GM21526 (cell line): Measurements from ENCODE around the gene VAV2.
A peak's percentile ranks its signal among the peaks of the same experiment; 100 is the strongest.

Experiments used
- ATAC-seq: cut with Tn5 transposase; IDR thresholded peaks from one replicate; pipeline ENCODE4 v1.9.1; 2021; ENCODE audit warnings: moderate library complexity; ENCODE audit not compliant: unreplicated experiment, low FRiP score

VAV2 gene

DNA sequence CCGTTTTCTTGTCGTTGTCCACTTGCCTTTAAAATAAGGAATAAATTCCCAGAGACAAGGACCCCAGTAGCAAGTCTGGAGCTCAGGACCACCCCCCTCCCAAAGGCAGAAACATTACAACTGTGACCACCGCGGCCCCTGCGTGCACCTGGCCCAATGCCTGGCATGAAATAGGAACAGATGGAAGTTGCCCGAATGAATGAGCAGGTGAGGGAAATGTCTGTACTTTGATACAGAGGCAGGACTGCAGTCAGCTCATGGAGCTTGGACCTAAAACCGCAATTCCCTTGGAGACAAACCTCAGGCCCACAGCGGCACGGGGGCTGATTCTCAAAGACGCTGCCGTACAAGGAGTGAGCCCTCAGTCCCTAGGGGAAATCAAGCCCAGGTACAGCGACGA is 198.7 kb downstream of the VAV2 start:
- no peak for ATAC-seq

DNA sequence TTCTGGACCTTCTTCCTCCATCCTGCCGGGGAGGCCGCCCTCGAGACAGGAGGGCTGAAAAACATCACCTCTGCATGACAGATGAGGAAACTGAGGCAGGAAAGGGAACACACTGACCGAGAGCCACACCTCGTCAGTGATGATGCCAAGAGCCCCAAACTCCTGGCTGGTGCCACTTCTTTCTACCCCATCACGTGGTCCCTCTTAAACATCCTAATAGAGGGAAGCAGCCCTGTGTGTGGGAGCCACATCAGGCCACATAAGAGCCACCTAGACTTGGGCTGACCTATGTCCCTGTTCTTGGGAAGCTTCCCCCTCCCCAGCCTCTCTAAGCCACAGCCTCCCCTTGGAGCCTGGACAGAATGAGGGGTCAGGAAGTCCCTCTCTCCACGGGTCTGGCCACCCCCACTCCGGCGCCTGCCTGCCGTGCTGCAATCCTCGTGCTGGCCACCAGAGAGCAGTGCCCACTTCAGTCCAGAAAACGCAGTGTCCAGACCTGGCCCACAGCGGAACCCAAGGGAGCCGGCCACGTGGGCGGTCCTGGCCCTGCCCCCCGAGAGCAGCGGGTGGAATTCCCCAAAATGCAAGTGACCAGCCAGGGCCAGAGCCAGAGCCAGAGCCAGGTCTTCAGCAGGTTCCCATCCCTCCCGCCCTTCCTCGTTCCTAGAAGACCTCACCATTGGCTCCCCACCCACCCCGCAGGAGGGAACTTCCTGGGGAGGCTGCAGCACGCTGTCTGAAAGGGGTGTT is 199.2 kb downstream of the VAV2 start:
- ATAC-seq = peak; percentile 55

DNA sequence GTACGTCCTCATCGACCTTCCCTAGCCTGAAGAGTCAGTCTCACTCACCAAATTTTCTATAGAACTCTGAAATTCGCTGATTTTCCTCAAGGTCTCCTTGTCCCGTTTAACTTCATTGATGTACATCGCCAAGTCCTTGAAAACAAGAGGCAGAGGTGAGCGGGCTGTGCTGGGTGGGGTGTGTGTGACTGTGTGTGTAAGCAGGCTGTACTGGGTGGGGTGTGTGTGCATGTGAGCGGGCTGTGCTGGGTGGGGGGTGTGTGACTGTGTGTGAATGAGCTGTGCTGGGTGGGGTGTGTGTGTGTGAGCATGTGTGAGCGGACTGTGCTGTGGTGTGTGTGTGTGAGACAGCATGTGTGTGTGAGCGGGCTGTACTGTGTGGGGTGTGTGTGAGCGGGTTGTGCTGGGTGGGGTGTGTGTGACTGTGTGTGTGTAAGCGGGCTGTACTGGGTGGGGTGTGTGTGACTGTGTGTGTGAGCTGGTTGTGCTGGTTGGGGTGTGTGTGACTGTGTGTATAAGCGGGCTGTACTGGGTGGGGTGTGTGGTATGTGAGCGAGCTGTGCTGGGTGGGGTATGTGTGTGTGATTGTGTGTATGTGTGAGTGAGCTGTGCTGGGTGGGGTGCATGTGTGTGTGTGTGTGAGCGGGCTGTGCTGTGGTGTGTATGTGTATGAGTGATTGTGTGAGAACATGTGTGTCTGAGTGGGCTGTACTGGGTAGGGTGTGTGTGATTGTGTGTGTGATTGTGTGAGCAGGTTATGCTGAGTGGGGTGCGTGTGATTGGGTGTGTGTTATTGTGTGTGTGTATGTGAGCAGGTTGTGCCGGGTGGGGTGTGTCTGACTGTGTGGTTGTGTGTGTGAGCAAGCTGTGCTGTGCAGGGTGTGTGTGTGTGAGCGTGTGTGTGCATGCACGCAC is 200.1 kb downstream of the VAV2 start:
- ATAC-seq = no peak

DNA sequence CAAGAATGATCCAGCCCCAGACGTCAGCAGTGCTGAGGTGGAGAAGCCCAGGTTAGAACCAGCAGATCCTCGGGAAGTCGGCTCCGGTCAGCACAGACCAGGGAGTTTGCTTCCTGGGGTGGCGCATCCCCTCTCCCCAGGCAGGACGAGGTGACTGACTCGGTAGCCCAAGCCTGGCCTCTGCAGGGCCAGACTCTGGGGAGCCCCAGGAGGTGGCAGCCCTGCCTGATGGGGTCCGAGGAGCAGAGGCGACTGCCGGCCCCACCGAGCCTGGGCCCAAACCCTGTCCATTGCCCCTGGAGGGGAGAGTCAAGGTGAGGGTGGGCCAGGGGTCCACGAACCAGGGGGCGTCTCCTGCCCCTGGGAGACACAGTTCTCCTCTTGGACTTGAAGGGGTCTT is 201.1 kb downstream of the VAV2 start:
- no peak for ATAC-seq

DNA sequence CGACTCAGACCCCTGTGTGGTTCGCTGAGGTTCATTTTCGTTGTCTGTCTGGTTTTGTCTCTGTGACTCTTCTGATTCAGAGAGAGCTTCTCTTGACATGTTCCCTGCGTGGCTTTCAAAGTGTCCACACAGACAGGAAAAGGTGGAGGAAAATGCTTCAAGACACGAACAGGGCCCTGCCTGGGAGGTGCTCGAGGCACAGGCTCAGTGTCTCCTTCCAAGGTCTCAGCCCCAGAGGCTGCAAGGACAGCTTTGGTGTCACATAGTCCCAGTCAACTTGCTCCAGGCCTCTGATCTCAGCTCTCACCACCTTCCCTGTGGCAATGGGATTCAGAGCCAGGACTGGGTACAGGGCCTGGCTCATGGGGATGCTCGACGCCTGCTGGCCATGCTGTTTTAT is 202.3 kb downstream of the VAV2 start:
- ATAC-seq = no peak

DNA sequence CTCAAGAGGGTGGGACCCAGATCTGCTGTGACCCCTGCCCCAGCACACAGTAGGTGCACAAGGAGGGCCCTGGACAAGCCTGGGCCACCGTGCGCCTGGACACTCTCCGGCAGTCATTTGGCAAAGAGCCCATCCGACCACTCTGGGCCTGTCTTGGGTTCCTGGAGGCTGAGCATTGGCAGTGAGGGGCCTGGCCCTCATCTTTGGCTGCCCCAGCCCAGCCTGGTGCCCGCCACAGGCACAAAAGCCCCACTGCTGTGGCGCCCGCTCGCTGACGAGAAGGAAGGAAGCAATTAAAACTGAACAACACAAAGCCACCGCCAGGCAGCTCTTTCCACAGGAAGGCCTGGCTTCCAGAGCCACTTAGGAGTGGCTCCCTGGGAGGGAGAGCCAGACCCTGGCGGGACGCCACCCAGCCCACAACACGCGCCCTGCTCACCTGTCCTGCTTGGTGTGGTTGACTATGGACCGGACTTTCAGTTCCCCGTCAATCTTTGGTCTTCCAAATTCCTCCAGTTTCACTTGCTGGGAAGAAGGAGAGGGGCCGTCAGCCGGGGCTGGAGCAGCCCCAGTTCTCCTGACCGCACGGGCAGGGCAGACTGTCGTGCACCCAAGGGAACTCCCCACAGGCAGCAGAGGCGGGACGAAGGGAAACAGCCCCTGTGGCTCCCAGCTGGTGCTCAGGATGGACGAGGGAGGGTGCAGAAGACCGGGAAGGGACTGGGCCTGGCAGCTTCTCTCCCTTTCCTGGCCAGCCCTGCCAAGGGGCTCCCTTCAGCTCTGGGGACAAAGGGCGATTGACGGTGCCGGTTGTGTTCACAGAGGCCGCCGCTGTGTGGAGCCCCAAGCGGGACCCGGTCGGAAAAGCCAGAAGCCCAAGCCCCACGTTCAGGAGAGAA is 203.1 kb downstream of the VAV2 start:
- no peak for ATAC-seq

DNA sequence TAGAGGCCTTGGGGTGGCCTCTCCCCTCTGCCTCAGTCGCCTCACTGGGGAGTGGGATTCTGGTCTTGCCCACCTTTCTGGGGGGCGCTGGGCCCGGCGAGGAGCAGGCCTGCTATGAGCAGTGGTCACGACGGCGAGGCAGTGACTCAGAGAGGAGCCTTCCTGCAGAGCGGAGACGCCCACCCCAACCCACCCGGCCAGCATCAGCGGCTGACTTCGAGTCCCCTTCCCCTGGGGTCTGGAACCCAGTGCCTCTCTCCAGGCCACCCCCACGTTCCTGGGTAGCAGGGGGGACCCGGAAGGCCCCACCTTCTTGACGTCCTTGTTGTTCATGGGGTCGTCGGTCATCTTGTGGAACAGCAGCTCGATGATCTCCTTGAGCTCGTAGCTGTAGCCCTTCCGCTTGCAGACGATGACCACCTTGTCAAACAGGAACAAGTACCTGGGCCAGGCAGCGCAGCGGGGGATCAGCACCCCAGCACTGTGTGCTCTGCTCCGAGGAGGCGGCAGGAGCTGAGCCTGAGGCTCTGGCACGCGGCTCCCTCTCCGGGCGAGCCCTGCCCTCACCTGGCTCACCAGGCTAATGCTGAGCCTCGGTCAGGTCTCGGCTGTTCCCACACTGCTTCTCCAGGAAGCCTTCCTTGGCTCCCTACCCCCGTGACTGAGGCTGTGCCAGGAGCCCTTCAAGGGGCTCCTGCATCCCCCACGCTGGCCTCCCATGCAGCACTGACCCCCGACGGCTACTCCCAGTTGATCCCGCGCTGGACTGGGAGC is 203.9 kb downstream of the VAV2 start:
- no peak for ATAC-seq

DNA sequence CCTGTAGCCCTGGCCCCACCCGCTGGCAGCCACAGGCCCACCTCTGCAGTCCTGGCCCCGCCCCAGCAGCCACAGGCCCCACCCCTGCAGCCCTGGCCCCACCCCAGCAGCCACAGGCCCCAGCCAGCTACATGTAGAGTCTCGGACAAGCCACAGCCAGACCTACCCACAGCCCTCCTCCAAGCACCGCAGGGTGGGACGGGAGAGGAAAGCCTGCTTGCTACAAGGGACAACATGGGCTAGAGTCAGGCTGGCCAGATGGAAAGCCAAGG is 204.4 kb downstream of the VAV2 start:
- ATAC-seq = peak; percentile 41

DNA sequence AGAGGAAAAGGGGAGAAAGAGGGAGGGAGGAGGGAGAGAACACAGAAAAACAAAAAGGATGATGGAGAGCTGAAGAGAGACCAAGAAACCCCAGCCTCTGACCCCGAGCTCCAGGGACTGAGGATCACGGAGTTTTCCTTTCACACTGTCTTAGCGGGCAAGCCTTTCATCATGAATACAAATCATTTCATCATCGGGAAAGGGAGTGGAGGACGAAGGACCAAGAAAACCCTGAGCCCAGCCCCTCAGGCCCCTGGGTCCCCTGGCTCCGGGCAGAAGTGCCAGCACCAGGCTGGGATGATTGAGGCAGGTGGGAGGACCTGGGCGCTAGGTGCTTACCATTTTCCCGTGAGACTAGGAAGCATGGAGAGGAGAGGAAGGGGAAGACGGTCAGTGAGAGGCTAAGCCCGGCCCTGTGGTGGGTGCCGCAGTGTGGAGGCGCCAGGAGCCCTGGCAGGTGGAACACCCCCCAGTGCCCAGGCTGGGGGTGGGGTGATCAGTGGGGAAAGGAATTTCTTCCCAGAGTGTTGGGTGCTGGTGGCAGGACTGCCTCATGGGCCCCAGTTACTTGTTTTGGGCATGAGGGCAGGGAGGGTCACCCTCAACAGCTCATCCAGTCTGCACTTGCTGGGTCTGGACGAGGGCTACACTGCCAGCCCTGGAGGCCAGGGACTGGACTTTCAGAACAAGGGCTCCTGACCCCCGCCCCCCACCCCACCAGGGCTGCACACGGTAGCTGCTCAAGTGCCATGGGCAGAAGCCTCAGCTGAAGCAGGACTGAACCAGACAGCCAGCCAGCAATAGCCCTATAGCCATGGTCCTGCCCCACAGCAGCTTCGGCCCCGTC is 205.0 kb downstream of the VAV2 start:
- ATAC-seq = no peak

DNA sequence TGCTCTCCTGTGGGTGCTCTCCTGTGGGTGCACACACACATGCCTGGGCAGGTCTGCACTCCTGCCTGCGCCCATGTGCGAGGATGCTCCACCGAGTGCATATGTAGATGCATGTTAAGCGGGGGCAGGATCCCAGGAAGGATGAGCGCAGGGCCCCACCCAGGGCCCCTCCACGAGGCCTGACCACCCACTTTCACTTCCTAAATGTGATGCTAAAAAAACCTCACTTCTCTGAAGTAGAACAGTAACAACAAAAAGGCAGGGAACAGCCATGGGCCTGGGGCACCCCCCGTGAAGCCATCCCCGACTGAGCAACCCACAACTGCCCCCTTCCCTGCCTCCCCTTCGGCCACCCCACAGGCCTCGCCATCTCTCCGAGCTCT is 205.8 kb downstream of the VAV2 start:
- no peak for ATAC-seq

DNA sequence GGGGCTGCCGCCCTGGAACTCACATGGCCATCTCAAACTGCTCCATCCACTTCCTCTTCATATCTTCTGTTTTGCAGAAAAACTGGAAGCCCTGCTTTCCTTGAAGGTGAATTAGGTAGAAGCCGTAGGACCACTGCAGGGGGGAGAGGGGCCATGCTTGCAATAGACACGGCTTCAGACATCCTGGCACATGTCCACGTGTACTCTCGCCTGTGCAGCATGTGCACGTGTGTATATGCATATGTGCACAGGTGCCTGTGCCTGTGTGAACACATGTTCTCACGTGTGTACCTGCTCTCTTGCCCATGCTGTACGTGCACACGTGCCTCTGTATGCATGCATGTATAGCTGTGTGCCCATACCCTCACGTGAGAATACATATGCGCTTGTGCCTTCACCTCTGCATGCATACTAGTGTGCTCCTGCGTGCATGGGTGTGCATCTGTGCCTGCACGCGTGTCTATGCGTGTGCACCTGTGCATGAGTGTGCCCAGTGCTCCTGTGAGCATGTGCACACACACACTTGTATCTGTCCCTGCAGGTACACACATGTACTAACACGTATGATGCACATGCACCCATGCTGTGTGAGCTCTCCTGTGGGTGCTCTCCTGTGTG is 206.3 kb downstream of the VAV2 start:
- no peak for ATAC-seq

DNA sequence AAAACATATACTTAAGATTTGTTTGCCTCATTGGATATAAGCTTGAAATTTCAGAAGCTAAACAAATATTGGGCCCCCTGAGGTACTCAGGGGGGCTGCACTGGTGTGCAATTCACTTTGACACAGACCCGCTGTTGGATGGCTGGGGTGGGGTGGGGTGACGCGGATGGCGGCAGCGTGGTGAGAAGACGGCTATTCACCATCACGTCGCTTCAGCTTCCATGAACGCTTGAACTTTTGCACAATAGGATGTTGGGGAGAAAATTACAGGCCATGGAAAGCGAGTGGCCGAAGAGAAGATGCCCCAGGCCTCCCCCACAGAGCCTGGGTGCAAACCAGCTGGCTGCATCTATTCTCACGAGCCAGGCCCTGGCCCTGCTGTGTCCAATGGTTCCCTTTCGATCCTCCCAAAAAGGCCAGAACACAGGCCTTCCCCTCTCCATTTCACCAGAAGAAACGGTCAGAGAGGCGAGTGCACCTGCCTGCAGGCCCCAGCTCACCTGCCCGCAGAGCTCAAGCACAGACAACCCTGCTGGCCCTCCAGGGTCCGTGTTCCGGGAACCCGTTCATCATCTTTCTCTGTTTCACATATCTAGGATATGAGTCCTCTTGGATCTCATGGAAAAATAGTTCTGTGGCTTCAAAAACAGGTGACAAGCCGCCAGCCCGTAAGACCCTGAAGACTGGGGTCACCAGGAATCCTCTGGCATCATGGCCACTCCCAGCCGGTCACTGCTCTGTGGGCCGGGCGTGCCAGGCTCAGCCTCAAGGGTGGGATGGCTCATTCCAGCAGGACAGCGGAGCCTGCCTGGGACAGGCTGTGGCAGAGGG is 207.2 kb downstream of the VAV2 start:
- ATAC-seq = no peak

DNA sequence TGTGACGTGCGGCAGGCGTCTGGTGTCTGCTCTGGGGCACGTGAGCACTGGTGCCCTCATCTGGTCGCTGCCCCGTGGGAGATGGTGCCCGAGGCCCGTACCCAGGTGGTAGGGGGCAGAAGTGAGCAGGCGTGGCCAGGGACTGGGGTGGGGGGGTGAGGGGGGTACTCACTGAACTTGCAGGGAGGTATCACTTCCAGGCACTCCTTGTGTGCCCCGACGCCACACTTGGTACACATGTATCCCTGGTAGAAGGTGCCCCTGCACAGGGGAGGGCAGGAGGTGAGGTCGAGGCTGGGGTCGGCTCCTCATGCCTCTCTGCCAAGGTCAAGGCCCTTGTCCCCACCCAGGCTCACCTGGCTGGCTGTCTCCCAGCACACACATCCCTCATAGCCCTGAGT is 208.8 kb downstream of the VAV2 start:
- ATAC-seq = no peak

DNA sequence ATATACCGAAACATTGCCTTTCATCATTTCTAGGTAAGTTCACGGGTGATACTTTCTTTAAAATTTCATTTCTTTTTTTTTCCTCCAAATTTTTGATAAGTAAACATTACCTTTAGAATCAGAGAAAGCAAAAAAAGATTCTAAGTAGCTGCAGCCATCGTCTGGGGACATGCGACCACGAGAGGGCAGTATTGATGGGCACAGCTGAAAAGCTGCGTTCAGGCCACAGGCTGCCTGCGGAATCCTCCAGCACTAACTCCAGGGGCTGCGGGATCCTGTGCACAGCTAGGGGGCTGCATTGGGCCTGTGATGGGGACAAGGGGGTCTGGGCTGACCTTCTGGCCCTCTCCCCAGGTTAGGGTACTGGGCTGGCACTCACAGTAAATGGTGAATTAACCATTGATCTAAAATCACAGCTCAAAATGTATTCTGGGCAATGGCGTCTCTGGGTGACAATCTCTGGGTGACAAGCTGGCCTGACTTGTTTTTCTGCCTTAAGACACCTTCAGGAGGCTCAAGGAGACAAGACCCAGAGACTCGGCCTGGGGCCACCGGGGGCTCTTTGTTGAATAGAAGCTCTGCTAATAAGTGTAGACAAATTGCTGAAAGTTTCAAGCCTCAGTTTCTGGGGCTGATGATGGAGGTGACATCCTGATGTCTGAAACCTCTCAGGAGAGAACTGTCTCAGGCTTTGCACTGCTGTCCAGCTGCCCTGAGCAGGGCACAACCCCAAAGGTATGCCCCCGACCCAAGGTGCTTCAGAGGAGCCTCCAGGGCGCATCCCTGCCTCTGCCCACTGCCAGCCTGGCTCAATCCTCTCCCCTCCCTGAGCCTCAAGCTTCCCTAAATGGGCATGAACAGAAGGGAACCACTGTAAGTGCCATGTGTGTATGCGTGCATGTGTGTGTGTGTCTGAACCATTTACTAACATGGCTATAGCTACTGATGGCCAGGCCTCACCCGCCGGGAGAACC is 209.7 kb downstream of the VAV2 start:
- no peak for ATAC-seq

DNA sequence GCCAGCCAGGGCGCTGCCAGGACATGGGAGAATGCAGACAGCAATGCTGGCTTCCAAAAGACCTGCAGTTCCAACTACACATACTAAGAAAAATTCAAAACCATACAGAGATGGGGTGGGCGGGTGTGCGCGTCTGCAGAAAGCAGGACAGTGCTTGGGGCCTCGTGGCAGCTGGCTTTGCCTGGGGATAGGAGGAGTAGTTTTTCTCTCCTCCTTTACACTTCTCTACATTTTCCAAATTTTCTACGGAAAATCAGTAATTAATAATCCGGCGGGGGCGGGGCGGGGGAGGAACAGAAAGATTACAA is 210.3 kb downstream of the VAV2 start:
- ATAC-seq = no peak

DNA sequence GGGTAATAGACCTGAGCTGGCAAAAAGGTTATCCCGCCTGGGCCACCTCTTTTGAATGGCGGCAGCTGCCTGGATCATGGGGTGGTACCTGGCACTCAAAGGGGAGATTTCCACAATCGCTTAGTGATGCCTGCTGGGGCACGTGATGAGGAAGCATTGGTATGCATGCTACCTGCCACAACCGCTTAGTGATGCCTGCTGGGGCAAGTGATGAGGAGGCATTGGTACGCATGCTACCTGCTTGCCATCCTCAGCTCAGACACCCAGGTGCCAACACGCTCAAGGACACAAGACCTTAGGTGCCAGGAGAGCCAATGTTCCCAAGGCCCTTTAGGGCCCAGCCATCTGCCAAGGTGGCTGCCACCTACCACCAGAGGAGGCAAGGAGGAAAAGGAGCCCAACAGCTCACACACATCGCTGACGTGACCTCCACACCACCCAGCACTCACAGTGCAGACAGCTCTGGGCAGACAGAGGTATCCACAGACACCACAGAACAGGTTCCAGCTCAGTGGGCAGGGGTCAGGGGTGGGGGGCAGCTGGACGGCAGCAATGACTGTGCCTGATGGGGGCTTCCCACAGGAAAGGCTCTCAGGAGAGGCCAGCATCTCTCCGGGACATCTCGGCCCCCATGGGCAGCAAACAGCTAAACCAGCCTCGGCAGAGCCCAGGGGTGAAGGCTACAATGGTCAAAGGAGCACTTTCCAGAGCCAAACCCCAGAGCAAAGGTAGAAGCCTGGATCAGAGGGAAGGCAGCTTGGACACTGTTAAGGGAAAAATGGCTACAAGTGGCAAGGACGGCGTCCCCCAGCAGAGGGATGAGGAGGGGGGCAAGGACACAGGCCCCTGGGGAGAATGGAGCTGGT is 210.9 kb downstream of the VAV2 start:
- ATAC-seq = no peak
